B cell (primary cell): Measurements from ENCODE around the gene PLP2. TPM values are rescaled to one million over a fixed set of nuclear protein-coding genes. Genes with fewer than 3 reads are reported as not detected.

Experiments used
- ATAC-seq: fragments of 200-7000 bp; cut with Tn5 transposase; one replicate; pipeline ENCODE4 v1.10.0; 2021; ENCODE audit warnings: low read depth, mild to moderate bottlenecking, moderate number of reproducible peaks, moderate library complexity
- CTCF ChIA-PET: fragments of 350-600 bp; sonication (Branson Sonifier 250); formaldehyde crosslinking; loops from one replicate; lab custom pipeline; 2021; ENCODE audit warnings: antibody characterized with exemption, inconsistent platforms; lab: Charles Lee
- POLR2A ChIA-PET: fragments of 350-600 bp; sonication (Branson Sonifier 250); formaldehyde crosslinking; loops from one replicate; lab custom pipeline; 2021; ENCODE audit warnings: antibody characterized with exemption; lab: Charles Lee
- DNase-seq: peaks from one replicate; pipeline ENCODE4 v3.0.0; 2013
- H2AFZ ChIP-seq: 2 replicates; pipeline ENCODE4 v1.6.1; 2012; ENCODE audit warnings: mild to moderate bottlenecking, low read depth, low read length; ENCODE audit not compliant: insufficient read depth, poor library complexity, severe bottlenecking
- H3K27ac ChIP-seq, 2 donors: 1 replicate in 1 of 2; 2 replicates in 1 of 2; pipeline ENCODE4 v1.5.1; 2012 to 2013; ENCODE audit warnings: low read length in 2 of 2, mild to moderate bottlenecking in 2 of 2, moderate library complexity in 1 of 2
- H3K27me3 ChIP-seq, 4 experiments: fragments of 200-600 bp in 1 of 4; sonication (generic) in 1 of 4; replicated peaks in 1 of 4; 1 replicate in 2 of 4; 2 replicates in 2 of 4; pipeline versions ENCODE4 v1.6.1 to v1.7.0; 2013 to 2016; ENCODE audit warnings: low read length in 3 of 4, mild to moderate bottlenecking in 2 of 4, mixed read lengths in 1 of 4, moderate library complexity in 1 of 4; ENCODE audit not compliant: insufficient read depth in 4 of 4, control insufficient read depth in 3 of 4; ENCODE audit errors: control extremely low read depth in 1 of 4
- H3K36me3 ChIP-seq, 2 experiments: replicated peaks in 1 of 2; 1 replicate in 1 of 2; 2 replicates in 1 of 2; pipeline versions ENCODE4 v1.6.1 to v1.7.1; 2013; ENCODE audit warnings: low read length in 1 of 2; ENCODE audit not compliant: insufficient read depth in 2 of 2, control insufficient read depth in 1 of 2; ENCODE audit errors: control extremely low read depth in 1 of 2, extremely low read depth in 1 of 2
- H3K4me1 ChIP-seq, 2 donors: fragments of 200-600 bp in 1 of 2; sonication (generic) in 1 of 2; 1 replicate in 1 of 2; 2 replicates in 1 of 2; pipeline versions ENCODE4 v1.5.1 to v1.6.1; 2013 to 2017; ENCODE audit warnings: low read length in 2 of 2; ENCODE audit not compliant: control insufficient read depth in 2 of 2, insufficient read depth in 2 of 2
- H3K4me2 ChIP-seq: replicated peaks from 2 replicates; pipeline ENCODE3; 2012; ENCODE audit warnings: mild to moderate bottlenecking, low read depth, low read length; ENCODE audit not compliant: poor library complexity, severe bottlenecking
- H3K4me3 ChIP-seq, 5 experiments: fragments of 200-600 bp in 1 of 5; sonication (generic) in 1 of 5; 1 replicate in 3 of 5; 2 replicates in 2 of 5; pipeline versions ENCODE4 v1.5.1 to v1.7.0; 2011 to 2016; ENCODE audit warnings: low read length in 4 of 5, mild to moderate bottlenecking in 4 of 5, low read depth in 2 of 5, control low read depth in 1 of 5, moderate library complexity in 1 of 5; ENCODE audit not compliant: insufficient read depth in 1 of 5; ENCODE audit errors: control extremely low read depth in 1 of 5, extremely low read depth in 1 of 5
- H3K79me2 ChIP-seq: fragments of 200-600 bp; sonication (generic); one replicate; pipeline ENCODE4 v1.6.0; 2016; ENCODE audit warnings: low read length; ENCODE audit not compliant: control insufficient read depth, insufficient read depth
- H3K9ac ChIP-seq: fragments of 200-600 bp; sonication (generic); 2 replicates; pipeline ENCODE4 v1.6.1; 2017; ENCODE audit warnings: mild to moderate bottlenecking, low read length, moderate library complexity
- H3K9me3 ChIP-seq, 3 donors: one replicate each; pipeline versions ENCODE4 v1.6.1 to v1.7.1; 2013; ENCODE audit warnings: low read length in 2 of 3; ENCODE audit not compliant: control insufficient read depth in 2 of 3, insufficient read depth in 1 of 3; ENCODE audit errors: control extremely low read depth in 1 of 3
- H4K20me1 ChIP-seq: 2 replicates; pipeline ENCODE4 v1.6.0; 2012; ENCODE audit warnings: mild to moderate bottlenecking, low read length; ENCODE audit not compliant: insufficient read depth, control insufficient read depth, poor library complexity, severe bottlenecking
- H3K27ac Mint-ChIP-seq: one replicate; pipeline ENCODE4 v1.8.0; 2021; ENCODE audit warnings: mixed read lengths
- H3K27me3 Mint-ChIP-seq: one replicate; pipeline ENCODE4 v1.8.0; 2021; ENCODE audit warnings: mixed read lengths
- H3K4me1 Mint-ChIP-seq: one replicate; pipeline ENCODE4 v1.8.0; 2021; ENCODE audit warnings: mixed read lengths
- H3K4me3 Mint-ChIP-seq: one replicate; pipeline ENCODE4 v1.8.0; 2021; ENCODE audit warnings: mixed read lengths
- H3K9me3 Mint-ChIP-seq: one replicate; pipeline ENCODE4 v1.8.0; 2022; ENCODE audit warnings: mixed read lengths; ENCODE audit not compliant: insufficient read depth
- EZH2 ChIP-seq: IDR thresholded peaks from 2 replicates; pipeline ENCODE4 v1.6.1; 2012; ENCODE audit warnings: borderline replicate concordance, low read depth, mild to moderate bottlenecking, moderate library complexity, low read length; ENCODE audit not compliant: insufficient read depth, poor library complexity, severe bottlenecking
- WGBS: methylation state at CpG from one replicate; pipeline ENCODE4 v1.1.5; 2013; ENCODE audit warnings: missing lambda C conversion rate; ENCODE audit not compliant: insufficient coverage; 5-methylcytosine and 5-hydroxymethylcytosine counted together
- intact Hi-C: fragments of 100-400 bp; cut with micrococcal nuclease; formaldehyde crosslinking; loops from one replicate; pipeline ENCODE4 v1.10.0; 2022
- polyA plus RNA-seq: library from polyadenylated mRNA; depleted of rRNA; stranded (reverse); fragments of >200 nt; gene quantifications from 2 replicates; pipeline ENCODE4 v1.2.3, GENCODE V29; 2012
- total RNA-seq, 2 donors: library from RNA; stranded (reverse); fragments of 120-200 nt in 1 of 2; gene quantifications; 1 replicate in 1 of 2; 2 replicates in 1 of 2; pipeline versions ENCODE4 v1.2.3 to v1.2.4, GENCODE V29; 2013 to 2022
- TF ChIP-seq, protein P1 (sequence below): fragments of 200-600 bp; IDR thresholded peaks from one replicate; pipeline ENCODE4 v1.8.0; 2022; ENCODE audit warnings: antibody characterized with exemption, mild to moderate bottlenecking

Gene PLP2
- total and polyA plus RNA-seq, 2 donors (not counting 1 experiment from before 2014, with no cell fraction given) = 194 to 214 TPM

DNA sequence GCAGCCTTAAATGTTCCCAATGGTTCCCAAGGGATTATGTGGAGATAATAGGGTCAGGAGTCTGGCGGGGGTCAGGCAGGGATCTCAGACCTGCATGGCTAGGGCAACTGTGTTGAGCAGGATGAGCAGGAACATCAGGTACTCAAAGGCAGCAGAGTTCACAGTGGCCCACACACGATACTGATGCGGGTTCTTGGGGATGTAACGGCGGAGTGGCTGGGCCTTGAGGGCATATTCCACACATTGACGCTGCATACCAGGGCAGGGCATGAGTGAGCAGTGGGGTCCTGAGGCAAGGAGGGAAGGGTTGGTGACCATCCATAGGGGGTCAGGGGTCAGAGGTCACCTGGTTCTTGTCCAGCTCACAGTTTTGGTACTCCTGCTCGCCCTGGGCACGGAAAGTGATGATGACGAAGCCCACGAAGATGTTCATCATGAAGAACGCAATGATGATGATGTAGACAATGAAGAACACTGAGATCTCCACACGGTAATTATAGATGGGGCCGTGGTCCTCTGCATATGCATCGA is 43.4 kb downstream of the PLP2 start:
- Histone ChIP-seq H3K4me1 (no peaks in the 10 kb centered on the region), H3K4me3 (no peak overlapping the region), H3K27me3 (no peaks in the 10 kb centered on the region), H3K27ac (no peak overlapping the region), H3K9ac (no peak overlapping the region), H3K9me3 (no peaks in the 10 kb centered on the region), H3K36me3 (no peaks in the 10 kb centered on the region), H2AFZ (no peak overlapping the region), H4K20me1 (no peaks in the 10 kb centered on the region), H3K79me2 (no peaks in the 10 kb centered on the region), H3K4me2 (no peak overlapping the region)
- Mint-ChIP-seq H3K4me3 (no peak overlapping the region), H3K9me3 (no peaks in the 10 kb centered on the region), H3K4me1 (no peaks in the 10 kb centered on the region), H3K27ac (no peak overlapping the region), H3K27me3 (no peaks in the 10 kb centered on the region)
- TF ChIP-seq EZH2 = no peak
- TF ChIP-seq, protein P1, sequence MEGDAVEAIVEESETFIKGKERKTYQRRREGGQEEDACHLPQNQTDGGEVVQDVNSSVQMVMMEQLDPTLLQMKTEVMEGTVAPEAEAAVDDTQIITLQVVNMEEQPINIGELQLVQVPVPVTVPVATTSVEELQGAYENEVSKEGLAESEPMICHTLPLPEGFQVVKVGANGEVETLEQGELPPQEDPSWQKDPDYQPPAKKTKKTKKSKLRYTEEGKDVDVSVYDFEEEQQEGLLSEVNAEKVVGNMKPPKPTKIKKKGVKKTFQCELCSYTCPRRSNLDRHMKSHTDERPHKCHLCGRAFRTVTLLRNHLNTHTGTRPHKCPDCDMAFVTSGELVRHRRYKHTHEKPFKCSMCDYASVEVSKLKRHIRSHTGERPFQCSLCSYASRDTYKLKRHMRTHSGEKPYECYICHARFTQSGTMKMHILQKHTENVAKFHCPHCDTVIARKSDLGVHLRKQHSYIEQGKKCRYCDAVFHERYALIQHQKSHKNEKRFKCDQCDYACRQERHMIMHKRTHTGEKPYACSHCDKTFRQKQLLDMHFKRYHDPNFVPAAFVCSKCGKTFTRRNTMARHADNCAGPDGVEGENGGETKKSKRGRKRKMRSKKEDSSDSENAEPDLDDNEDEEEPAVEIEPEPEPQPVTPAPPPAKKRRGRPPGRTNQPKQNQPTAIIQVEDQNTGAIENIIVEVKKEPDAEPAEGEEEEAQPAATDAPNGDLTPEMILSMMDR = no peak
- 100% methylated on average over 8 of the region's 14 CpGs for WGBS
- CTCF ChIA-PET = no interaction called here
- DNase-seq (no peak), ATAC-seq (no peak)
- POLR2A ChIA-PET = no interaction called here
- intact Hi-C loops = no loop called here

DNA sequence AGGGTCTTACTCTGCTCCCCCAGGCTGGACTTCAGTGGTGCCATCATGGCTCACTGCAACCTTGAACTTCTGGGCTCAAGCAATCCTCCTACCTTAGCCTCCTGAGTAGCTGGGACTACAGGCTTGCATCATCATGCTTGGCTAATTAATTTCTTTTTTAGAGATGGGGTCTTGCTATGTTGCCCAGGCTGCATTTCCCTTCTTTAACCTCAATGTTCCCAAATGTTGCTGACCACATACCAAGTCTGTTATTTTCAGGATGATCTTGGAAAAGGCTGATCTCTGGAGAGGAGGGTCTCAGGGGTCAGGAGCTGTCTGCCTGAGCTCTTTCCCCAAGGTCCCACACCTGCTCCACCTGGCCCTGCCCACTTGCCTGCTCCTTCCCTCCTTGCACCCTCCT is 48.4 kb downstream of the PLP2 start:
- CTCF ChIA-PET = no interaction called here
- Mint-ChIP-seq H3K27ac (no peak overlapping the region), H3K9me3 (no peaks in the 10 kb centered on the region), H3K4me3 (no peak overlapping the region), H3K27me3 (no peaks in the 10 kb centered on the region), H3K4me1 (peaks cover 2% of the 10 kb centered on the region)
- Histone ChIP-seq H3K9me3 (no peaks in the 10 kb centered on the region), H3K9ac (no peak overlapping the region), H3K4me3 (no peak overlapping the region), H3K4me2 (no peak overlapping the region), H3K27me3 (no peaks in the 10 kb centered on the region), H3K79me2 (no peaks in the 10 kb centered on the region), H3K27ac (no peak overlapping the region), H2AFZ (no peak overlapping the region), H3K36me3 (no peaks in the 10 kb centered on the region), H4K20me1 (no peaks in the 10 kb centered on the region), H3K4me1 (peaks cover 0 to 2% of the 10 kb centered on the region in 2 donors)
- DNase-seq (no peak), ATAC-seq (no peak)
- POLR2A ChIA-PET = no interaction called here
- intact Hi-C loops = no loop called here
- TF ChIP-seq, protein P1 = no peak
